HepG2 (cell line): Measurements from ENCODE around the gene IGFLR1. TPM values are rescaled to one million over a fixed set of nuclear protein-coding genes. Genes with fewer than 3 reads are reported as not detected.
A peak's percentile ranks its signal among the peaks of the same experiment; 100 is the strongest.

ENCODE experiments used
- ARNTL ChIP-seq: sonication (generic); formaldehyde crosslinking; IDR thresholded peaks from 2 replicates; pipeline ENCODE4 v1.4.0; 2020; ENCODE audit warnings: mild to moderate bottlenecking, missing genetic modification reagents
- CEBPB ChIP-seq: IDR thresholded peaks from 2 replicates; pipeline ENCODE4 v1.6.1; 2011; ENCODE audit warnings: low read depth, low read length, improper control_type of control experiment, borderline replicate concordance
- MAF1 ChIP-seq: sonication (generic); formaldehyde crosslinking; IDR thresholded peaks from 2 replicates; pipeline ENCODE4 v1.5.0; 2020; ENCODE audit warnings: missing genetic modification reagents, borderline replicate concordance
- MATR3 ChIP-seq: sonication (generic); formaldehyde crosslinking; IDR thresholded peaks from 2 replicates; pipeline ENCODE4 v1.4.0; 2020; ENCODE audit warnings: missing genetic modification reagents
- MYC ChIP-seq: sonication (generic); formaldehyde crosslinking; IDR thresholded peaks from 2 replicates; pipeline ENCODE4 v1.9.0; 2021; ENCODE audit warnings: missing genetic modification reagents, borderline replicate concordance
- YY1 ChIP-seq: IDR thresholded peaks from 2 replicates; pipeline ENCODE4 v1.6.1; 2011; ENCODE audit warnings: low read length, low read depth, moderate library complexity, mild to moderate bottlenecking; ENCODE audit not compliant: insufficient read depth, insufficient replicate concordance
- ZBTB38 ChIP-seq: sonication (generic); formaldehyde crosslinking; IDR thresholded peaks from 2 replicates; pipeline ENCODE4 v1.5.1; 2020; ENCODE audit warnings: mild to moderate bottlenecking, missing genetic modification reagents
- ZBTB40 ChIP-seq, 2 experiments: fragments of 450-650 bp in 1 of 2; sonication (generic) in 1 of 2; formaldehyde crosslinking in 1 of 2; IDR thresholded peaks; 2 replicates each; pipeline versions ENCODE4 v1.6.1 to v1.8.0; 2016 to 2022; ENCODE audit warnings: antibody characterized with exemption in 1 of 2, mild to moderate bottlenecking in 1 of 2, missing genetic modification reagents in 1 of 2
- ZNF282 ChIP-seq: fragments of 450-650 bp; IDR thresholded peaks from 2 replicates; pipeline ENCODE4 v1.6.1; 2018; ENCODE audit not compliant: partially characterized antibody
- ZNF678 ChIP-seq: sonication (generic); formaldehyde crosslinking; IDR thresholded peaks from 2 replicates; pipeline ENCODE4 v1.4.0; 2020; ENCODE audit warnings: mild to moderate bottlenecking, missing genetic modification reagents
- ZNF790 ChIP-seq: sonication (generic); formaldehyde crosslinking; IDR thresholded peaks from 2 replicates; pipeline ENCODE4 v1.8.0; 2022; ENCODE audit warnings: missing genetic modification reagents, mild to moderate bottlenecking, borderline replicate concordance
- polyA plus RNA-seq, 8 experiments: library from polyadenylated mRNA; depleted of rRNA in 3 of 8; stranded (reverse) in 7 of 8; unstranded in 1 of 8; fragments of >200 nt; fragmentation: Illumina TruSeq in 4 of 8; extraction: Trizol in 4 of 8; gene quantifications; 2 replicates each; pipeline versions ENCODE4 v1.2.1 to v1.2.3, GENCODE V29; 2011 to 2016; ENCODE audit warnings: low read depth in 4 of 8, missing spikeins in 1 of 8, mixed read lengths in 1 of 8; ENCODE audit not compliant: insufficient read depth in 1 of 8
- total RNA-seq, 5 experiments: library from RNA; depleted of rRNA; stranded (reverse); fragments of >200 nt; fragmentation: Illumina TruSeq; extraction: Trizol; gene quantifications; 2 replicates each; pipeline ENCODE4 v1.2.3, GENCODE V29; 2016; ENCODE audit warnings: low read depth in 1 of 5
- TF ChIP-seq, protein P1 (sequence below), 2 experiments: sonication (generic) in 1 of 2; formaldehyde crosslinking in 1 of 2; IDR thresholded peaks; 2 replicates each; pipeline versions ENCODE4 v1.5.1 to v1.6.1; 2011 to 2020; ENCODE audit warnings: borderline replicate concordance in 1 of 2, low read depth in 1 of 2, low read length in 1 of 2, mild to moderate bottlenecking in 1 of 2, missing genetic modification reagents in 1 of 2, moderate library complexity in 1 of 2
- TF ChIP-seq, protein P2 (sequence below): IDR thresholded peaks from 2 replicates; pipeline ENCODE4 v1.6.1; 2016; ENCODE audit warnings: low read depth, borderline replicate concordance
- TF ChIP-seq, protein P3 (sequence below): sonication (generic); formaldehyde crosslinking; IDR thresholded peaks from 2 replicates; pipeline ENCODE4 v1.8.1; 2023; ENCODE audit warnings: mild to moderate bottlenecking, missing genetic modification reagents

Gene IGFLR1
- total and polyA plus RNA-seq, 2 of the 13 experiments (the other 11 are each of a cell fraction or from before 2014, with no cell fraction given), result 5.4 to 8.9 TPM

DNA sequence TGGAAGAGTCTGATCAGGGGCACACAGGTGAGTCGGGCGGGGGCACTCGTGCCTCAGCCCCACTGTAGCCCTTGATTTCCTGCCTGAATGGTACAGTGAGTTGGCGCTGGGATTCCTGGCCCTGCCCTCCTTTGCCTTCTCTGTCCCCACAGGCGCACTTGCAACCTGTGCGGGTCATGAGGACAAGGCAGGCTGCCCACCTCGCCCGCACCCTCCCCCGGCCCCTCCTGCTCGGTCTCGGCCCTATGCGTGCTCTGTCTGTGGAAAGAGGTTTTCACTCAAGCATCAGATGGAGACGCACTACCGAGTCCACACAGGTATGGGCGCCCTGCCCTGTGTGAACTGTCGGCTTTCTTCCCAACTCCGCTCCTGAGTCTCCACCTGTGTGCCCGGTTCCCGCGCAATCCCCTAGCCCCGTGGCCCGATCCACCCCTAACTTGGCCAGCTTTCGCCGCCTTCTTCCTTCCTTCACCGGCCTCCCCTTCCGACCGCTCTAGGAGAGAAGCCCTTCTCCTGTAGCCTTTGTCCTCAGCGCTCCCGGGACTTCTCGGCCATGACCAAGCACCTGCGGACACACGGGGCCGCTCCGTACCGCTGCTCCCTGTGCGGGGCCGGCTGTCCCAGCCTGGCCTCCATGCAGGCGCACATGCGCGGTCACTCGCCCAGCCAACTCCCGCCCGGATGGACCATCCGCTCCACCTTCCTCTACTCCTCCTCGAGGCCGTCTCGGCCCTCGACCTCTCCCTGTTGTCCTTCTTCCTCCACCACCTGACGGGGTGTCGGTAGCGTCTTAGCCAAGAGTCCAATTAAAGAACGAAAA, 26.1 kb downstream of the IGFLR1 start (continued):
- no peak for TF ChIP-seq ZBTB40 (IDR thresholded peaks at IDR 0.05)
- peak; percentile 64; the same call in 1 of the 2 replicates for TF ChIP-seq ZBTB40 (CRISPR knock-in tag; IDR thresholded peaks at IDR 0.05)
- peak; percentile 18; the same call in 1 of the 2 replicates for TF ChIP-seq ARNTL (CRISPR knock-in tag)
- no peak for TF ChIP-seq ZNF282
- no peak for TF ChIP-seq ZBTB38 (CRISPR knock-in tag)
- TF ChIP-seq, protein P1, sequence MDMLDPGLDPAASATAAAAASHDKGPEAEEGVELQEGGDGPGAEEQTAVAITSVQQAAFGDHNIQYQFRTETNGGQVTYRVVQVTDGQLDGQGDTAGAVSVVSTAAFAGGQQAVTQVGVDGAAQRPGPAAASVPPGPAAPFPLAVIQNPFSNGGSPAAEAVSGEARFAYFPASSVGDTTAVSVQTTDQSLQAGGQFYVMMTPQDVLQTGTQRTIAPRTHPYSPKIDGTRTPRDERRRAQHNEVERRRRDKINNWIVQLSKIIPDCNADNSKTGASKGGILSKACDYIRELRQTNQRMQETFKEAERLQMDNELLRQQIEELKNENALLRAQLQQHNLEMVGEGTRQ (IDR thresholded peaks at IDR 0.05; ENCODE audit: low read depth, low read length), result no peak
- TF ChIP-seq, protein P1 (CRISPR knock-in tag; IDR thresholded peaks at IDR 0.05; ENCODE audit: borderline replicate concordance), result no peak; the same call in 1 of the 2 replicates
- TF ChIP-seq ZNF790 (CRISPR knock-in tag), result no peak
- TF ChIP-seq, protein P2, sequence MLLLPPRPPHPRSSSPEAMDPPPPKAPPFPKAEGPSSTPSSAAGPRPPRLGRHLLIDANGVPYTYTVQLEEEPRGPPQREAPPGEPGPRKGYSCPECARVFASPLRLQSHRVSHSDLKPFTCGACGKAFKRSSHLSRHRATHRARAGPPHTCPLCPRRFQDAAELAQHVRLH (CRISPR knock-in tag), result no peak
- TF ChIP-seq MAF1, result no peak
- TF ChIP-seq MATR3 (CRISPR knock-in tag), result no peak
- peak; percentile 81 for TF ChIP-seq MYC (CRISPR knock-in tag)
- TF ChIP-seq, protein P3, sequence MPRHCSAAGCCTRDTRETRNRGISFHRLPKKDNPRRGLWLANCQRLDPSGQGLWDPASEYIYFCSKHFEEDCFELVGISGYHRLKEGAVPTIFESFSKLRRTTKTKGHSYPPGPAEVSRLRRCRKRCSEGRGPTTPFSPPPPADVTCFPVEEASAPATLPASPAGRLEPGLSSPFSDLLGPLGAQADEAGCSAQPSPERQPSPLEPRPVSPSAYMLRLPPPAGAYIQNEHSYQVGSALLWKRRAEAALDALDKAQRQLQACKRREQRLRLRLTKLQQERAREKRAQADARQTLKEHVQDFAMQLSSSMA (CRISPR knock-in tag), result no peak
- no peak for TF ChIP-seq ZNF678
- TF ChIP-seq YY1, result no peak
- TF ChIP-seq CEBPB, result no peak
